Keratinocyte (primary cell): Measurements from ENCODE around the gene CASP6.

ENCODE experiments used
- EZH2 ChIP-seq: IDR thresholded peaks from one replicate; pipeline ENCODE4 v1.6.1; 2012; ENCODE audit warnings: inconsistent platforms, mild to moderate bottlenecking, low read length, moderate library complexity
- TF ChIP-seq, protein P1 (sequence below), 3 experiments: IDR thresholded peaks in 1 of 3; conservative IDR thresholded peaks in 1 of 3; optimal IDR thresholded peaks in 1 of 3; 2 replicates in 2 of 3; 3 replicates in 1 of 3; pipeline versions ENCODE3 to v1.5.1; 2011; ENCODE audit warnings: low read length in 3 of 3, mild to moderate bottlenecking in 3 of 3, moderate library complexity in 2 of 3, control low read depth in 1 of 3, inconsistent platforms in 1 of 3; ENCODE audit not compliant: insufficient read depth in 2 of 3; ENCODE audit errors: extremely low read depth in 1 of 3

DNA sequence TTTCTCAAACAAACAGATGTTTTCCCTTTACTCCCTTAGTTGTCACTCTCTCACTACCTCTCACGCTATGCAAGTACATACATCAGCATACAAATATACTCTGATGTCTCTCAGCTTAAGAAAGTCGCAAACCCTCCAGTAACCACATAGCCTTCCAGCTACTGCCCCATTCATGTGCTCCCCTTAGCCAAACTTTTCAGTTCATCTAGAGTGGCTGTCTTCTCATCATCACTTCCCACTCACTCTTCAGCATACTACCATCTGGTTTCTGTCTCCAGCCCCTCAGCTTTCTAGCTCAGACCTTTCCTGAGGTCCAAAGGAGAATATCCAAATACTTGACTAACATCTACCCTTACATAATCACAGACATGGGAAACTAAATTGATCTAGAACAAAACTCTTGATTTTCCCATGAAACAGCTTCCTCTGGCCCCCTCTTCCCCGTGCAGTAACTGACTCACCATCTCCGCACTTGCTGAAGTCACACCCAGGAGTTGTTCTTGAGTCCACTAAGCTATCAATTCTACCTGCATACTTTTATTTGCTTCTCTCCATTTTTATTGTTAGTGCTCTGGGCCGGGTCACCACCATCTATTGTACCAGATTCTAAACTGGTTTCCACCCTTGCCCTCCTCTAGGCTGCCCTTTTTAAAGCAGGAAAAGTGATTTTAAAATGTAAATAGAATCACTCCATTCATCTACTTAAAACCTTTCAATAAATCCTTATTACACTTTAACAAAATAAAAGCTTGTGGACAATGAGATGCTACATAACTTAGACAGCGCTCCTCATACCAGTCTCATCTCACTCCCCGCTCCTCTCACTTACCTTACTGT, 57.2 kb downstream of the CASP6 start:
- TF ChIP-seq, protein P1, sequence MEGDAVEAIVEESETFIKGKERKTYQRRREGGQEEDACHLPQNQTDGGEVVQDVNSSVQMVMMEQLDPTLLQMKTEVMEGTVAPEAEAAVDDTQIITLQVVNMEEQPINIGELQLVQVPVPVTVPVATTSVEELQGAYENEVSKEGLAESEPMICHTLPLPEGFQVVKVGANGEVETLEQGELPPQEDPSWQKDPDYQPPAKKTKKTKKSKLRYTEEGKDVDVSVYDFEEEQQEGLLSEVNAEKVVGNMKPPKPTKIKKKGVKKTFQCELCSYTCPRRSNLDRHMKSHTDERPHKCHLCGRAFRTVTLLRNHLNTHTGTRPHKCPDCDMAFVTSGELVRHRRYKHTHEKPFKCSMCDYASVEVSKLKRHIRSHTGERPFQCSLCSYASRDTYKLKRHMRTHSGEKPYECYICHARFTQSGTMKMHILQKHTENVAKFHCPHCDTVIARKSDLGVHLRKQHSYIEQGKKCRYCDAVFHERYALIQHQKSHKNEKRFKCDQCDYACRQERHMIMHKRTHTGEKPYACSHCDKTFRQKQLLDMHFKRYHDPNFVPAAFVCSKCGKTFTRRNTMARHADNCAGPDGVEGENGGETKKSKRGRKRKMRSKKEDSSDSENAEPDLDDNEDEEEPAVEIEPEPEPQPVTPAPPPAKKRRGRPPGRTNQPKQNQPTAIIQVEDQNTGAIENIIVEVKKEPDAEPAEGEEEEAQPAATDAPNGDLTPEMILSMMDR (optimal IDR thresholded peaks at IDR 0.05 in 1 of 3, IDR thresholded peaks at IDR 0.05 in 1 of 3, conservative IDR thresholded peaks at IDR 0.05 in 1 of 3; ENCODE audit: extremely low read depth in 1 of 3, insufficient read depth in 2 of 3, low read length in 3 of 3): no peak
- no peak for TF ChIP-seq EZH2
